ENCODE measurements around the gene ADAM10. TPM values are rescaled to one million over a fixed set of nuclear protein-coding genes. Genes with fewer than 3 reads are reported as not detected.
"Not testable (repeated sequence)": the region's sequence is repeated elsewhere in the genome, so short reads cannot be mapped to it uniquely, and the experiment has no call there.

Gene ADAM10
- polyA plus RNA-seq, 3 donors: 227 to 249 (median 243) TPM

DNA sequence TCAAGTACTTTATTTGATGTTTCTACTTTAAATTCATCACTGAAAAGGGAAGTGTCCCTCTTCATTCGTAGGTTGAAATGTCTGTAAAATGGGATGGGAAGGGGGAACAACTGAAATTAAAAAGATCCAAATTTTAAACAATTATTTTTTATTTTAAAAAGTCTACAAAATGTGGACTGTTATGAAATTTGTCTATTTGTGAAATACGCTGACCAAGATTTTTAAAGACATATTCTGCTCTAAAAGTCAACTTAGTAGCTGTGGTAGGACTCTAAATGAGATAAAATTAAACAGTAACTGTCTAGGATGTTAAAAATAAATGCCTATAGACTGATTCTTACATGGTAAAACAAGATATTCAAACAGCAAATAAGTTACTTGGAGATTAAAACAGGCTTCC is 67.3 kb downstream of the ADAM10 start:
- DNase-seq: no peak

GRCh38 chr15:58678683-58679082 is 70.8 kb downstream of the ADAM10 start:
- DNase-seq: no peak

DNA sequence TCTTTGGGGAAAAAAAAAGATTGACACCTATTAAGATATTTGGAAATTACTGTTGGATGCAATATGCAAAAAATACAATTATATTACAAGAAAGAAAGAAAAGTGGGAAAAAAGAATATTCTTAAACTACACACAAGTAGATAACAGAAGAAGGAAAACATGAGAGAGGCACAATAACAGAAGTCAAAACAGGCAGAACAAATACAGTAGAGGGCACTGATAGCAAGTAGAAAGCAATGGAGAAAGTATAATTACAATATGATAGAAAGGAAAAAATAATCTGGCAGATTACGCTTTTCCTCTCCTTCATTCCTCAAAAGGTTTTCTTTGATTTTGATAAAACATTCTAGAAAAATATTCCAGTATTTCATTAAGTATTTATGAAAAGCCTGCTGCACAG is 72.1 kb downstream of the ADAM10 start:
- no peak for DNase-seq

GRCh38 chr15:58676766-58677165 is 72.7 kb downstream of the ADAM10 start:
- DNase-seq: no peak

DNA sequence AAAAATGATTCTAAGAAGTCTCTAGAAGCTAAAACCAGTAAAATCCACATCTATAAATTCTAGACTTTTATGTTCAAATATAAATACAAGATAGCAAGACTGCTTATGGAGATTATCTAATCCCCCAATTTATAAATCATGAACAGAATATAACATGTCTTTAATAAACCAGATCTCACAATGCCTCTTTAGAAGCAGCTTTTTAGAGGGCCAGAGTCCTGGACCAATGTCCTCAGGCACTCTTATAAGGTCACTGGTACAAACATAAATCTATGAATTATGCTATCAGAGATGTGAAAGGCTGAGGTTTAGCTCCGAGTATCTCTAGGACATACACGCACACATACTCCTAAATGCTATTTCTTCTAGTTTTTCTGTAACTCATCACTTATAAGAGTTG is 78.3 kb downstream of the ADAM10 start:
- no peak for DNase-seq

DNA sequence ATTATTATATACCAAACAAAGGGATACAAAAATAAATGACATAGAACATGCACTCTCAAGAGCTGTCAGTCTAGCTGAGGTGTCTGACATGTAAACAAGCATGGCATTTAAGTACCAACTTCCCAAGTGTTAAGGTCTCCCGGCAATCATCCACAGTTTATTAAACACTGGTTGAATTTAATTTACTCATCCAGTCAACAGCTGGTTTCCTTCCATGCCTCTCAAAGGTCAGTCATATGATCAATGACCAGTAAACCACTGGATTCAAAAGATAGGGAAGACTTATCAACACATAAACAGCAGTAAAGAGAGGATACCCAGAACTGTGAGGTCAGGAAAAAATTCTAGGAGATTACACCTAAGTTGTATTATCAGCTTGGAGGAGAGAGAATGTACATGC is 80.4 kb downstream of the ADAM10 start:
- DNase-seq: no peak

GRCh38 chr15:58666957-58667356 is 82.5 kb downstream of the ADAM10 start:
- no peak for DNase-seq

GRCh38 chr15:58665672-58666071 is 83.8 kb downstream of the ADAM10 start:
- no peak for DNase-seq

- no peak for DNase-seq
These were observed 99.4 kb downstream of the ADAM10 start for GRCh38 chr15:58650102-58650501.

DNA sequence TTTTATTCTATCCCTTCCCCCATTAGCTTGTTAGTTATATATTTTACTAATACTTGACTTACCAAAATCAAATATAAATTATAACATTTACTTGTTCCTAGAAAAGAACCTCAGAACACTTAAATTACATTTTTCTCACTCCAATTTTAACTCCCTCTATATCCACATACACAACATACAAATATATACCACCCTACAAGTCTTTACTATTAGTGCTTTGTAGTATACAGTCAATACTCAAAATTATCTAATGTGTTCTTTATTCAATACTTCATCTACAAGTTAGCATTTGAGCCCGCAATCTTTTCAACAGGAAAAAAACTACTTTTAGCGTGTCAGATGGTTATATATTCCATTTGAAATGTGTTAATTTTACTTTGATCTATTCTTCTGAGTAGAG is 100.3 kb downstream of the ADAM10 start:
- DNase-seq: no peak

DNA sequence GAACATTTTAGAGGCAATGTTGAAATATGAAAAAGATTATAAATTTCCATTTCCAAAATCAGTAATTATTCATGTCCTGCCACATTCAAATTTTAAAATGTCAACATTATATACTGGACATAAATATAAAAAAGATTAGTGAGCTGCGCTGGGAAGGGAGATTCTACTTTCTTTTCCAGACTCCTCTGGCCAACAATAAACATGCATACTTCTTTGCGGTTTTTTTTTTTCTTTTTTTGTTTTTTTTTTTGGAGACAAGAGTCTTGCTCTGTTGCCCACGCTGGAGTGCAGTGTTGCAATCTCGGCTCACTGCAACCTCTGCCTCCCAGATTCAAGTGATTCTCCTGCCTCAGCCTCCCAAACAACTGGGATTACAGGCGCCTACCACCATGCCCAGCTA is 105.5 kb downstream of the ADAM10 start:
- DNase-seq: no peak

DNA sequence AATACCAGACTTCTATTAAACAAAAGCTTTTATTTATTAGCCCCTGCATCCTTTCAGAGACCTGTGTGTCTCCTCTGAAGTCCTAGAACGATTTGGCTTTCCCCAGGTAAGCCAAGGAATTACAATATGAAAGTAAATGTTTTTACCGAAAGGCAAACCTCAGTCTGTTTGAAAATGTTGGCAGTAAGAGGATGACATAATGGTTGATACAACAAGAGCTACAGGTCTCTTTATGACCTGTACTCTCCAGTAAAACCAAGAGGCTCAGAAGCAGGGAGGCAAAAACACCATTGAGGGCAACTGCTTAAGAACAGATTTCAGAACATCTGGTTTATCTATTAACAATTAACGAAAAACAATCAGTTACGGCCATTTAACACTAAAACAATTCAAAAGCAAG is 107.8 kb downstream of the ADAM10 start:
- no peak for DNase-seq

- no peak for DNase-seq
These were observed 109.5 kb downstream of the ADAM10 start for GRCh38 chr15:58639992-58640391.

DNA sequence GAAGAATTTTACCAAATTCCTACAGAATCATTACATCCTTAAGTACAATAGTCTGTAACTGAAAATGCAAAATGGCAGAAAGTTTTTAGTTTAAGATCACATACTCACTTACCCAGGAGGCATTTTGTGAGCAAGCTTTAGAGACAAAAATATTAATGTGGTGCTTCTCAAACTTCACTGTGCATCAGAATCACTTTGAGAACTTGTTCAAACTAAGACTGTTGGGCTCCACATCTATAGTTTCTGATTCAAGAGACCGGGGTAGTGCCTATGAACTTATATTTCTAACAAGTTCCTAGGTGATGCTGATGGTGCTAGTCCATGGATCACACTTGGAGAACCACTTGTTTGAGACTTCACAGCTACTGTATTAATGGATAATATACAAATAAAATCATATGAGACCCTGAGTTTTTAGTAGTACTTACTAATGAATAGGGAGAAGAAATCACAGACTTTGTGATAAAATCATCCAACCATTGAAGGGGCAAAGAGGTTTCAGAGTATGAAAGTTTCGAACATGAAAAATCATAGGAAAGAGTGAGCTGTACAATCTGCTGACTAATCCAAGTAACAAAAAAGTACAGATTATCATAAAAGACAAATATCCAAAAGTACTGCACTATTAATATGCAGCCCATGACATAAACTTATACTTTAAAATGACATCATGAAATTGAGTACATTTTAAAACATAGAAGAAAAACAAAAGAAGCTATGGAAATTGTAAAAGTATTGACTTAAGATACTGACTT is 110.3 kb downstream of the ADAM10 start:
- no peak for DNase-seq

DNA sequence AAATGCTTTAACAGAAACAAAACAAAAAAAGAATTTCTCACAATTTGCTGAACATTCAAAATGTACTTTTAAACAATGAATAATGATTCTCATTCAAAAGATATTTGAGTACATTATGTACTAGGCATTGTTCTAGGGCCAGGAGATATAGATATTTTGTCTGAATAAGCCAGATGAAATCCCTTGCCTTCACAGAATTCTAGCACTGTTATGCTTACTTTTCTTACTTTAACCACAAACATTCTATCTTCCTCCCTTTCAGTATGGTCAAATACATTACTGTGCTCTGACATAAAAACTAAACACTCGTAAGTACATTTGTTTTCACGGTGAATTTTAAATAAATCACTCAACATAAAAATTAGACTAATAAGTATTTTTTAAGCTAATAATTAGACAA is 116.7 kb downstream of the ADAM10 start:
- no peak for DNase-seq

DNA sequence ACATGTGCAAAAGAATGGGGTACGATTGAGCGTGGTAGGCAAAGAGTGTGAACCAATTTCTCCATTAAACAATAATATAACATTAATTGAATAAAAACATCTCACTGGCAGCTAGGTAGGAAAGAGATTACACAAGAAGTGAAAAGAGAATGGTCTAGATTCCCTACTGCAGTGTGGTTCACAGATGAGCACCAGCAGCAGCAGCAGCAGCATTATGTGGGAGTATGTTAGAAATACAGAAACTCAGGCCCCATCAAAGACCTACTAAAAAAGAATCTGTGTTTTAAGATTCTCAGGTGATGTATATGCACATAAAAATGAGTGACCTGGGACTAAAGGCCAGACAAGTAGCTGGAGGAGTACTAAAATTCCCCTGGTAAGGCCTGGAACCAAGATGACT is 118.2 kb downstream of the ADAM10 start:
- DNase-seq: no peak

- no peak for DNase-seq
These were observed 119.9 kb downstream of the ADAM10 start for GRCh38 chr15:58629625-58630024.

GRCh38 chr15:58628206-58628947 is 121.1 kb downstream of the ADAM10 start:
- no peak for DNase-seq

- DNase-seq: no peak
These were observed 121.8 kb downstream of the ADAM10 start for GRCh38 chr15:58627701-58628100.

GRCh38 chr15:58627046-58627445 is 122.5 kb downstream of the ADAM10 start:
- no peak for DNase-seq

GRCh38 chr15:58626378-58626777 is 123.1 kb downstream of the ADAM10 start:
- no peak for DNase-seq

- DNase-seq: no peak
These were observed 126.6 kb downstream of the ADAM10 start for GRCh38 chr15:58622877-58623276.

GRCh38 chr15:58620268-58620667 is 129.2 kb downstream of the ADAM10 start:
- not testable (repeated sequence) for DNase-seq

DNA sequence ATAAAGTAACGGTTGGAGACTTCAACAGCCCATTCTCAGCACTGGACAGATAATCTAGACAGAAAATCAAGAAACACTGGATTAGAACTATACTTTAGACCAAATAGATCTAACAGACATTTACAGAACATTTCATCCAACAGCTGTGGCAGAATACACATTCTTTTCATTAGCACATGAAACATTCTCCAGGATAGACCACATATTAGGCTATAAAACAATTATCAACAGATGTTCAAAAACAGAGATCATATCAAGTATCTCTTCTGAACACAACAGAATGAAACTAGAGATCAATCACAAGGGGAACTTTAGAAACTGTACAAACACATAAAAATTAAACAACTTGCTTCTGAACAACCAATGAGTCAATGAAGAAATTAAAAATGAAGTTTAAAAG is 133.3 kb downstream of the ADAM10 start:
- no peak for DNase-seq
